ENCODE results near the gene IPCEF1.

GRCh38 chr6:154343473-154344308 is 12.9 kb downstream of the IPCEF1 start:
- TF ChIP-seq CTCF (IDR thresholded peaks at IDR 0.05; ENCODE audit: low read depth, low read length, missing input control) (no peak), NR2F2 (IDR thresholded peaks at IDR 0.05) (no peak)
- TF ChIP-seq, protein P1, sequence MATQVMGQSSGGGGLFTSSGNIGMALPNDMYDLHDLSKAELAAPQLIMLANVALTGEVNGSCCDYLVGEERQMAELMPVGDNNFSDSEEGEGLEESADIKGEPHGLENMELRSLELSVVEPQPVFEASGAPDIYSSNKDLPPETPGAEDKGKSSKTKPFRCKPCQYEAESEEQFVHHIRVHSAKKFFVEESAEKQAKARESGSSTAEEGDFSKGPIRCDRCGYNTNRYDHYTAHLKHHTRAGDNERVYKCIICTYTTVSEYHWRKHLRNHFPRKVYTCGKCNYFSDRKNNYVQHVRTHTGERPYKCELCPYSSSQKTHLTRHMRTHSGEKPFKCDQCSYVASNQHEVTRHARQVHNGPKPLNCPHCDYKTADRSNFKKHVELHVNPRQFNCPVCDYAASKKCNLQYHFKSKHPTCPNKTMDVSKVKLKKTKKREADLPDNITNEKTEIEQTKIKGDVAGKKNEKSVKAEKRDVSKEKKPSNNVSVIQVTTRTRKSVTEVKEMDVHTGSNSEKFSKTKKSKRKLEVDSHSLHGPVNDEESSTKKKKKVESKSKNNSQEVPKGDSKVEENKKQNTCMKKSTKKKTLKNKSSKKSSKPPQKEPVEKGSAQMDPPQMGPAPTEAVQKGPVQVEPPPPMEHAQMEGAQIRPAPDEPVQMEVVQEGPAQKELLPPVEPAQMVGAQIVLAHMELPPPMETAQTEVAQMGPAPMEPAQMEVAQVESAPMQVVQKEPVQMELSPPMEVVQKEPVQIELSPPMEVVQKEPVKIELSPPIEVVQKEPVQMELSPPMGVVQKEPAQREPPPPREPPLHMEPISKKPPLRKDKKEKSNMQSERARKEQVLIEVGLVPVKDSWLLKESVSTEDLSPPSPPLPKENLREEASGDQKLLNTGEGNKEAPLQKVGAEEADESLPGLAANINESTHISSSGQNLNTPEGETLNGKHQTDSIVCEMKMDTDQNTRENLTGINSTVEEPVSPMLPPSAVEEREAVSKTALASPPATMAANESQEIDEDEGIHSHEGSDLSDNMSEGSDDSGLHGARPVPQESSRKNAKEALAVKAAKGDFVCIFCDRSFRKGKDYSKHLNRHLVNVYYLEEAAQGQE (IDR thresholded peaks at IDR 0.05): no peak
- TF ChIP-seq, protein P2, sequence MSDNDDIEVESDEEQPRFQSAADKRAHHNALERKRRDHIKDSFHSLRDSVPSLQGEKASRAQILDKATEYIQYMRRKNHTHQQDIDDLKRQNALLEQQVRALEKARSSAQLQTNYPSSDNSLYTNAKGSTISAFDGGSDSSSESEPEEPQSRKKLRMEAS (IDR thresholded peaks at IDR 0.05): no peak

All from liver (tissue), 3 donors.